ENCODE data around the gene MAP4K2. TPM values are rescaled to one million over a fixed set of nuclear protein-coding genes. Genes with fewer than 3 reads are reported as not detected.

MAP4K2 gene
- total RNA-seq, 4 donors from 2014 or later = 10.2 to 49.1 (median 24.4) TPM

GRCh38 chr11:64796047-64796756, 6.8 kb downstream of the MAP4K2 start:
- Histone ChIP-seq H3K4me3 (no peak overlapping the region), H3K27ac (no peak overlapping the region), H3K27me3 (no peaks in the 10 kb centered on the region), H3K9me3 (no peaks in the 10 kb centered on the region), H3K36me3 (no peaks in the 10 kb centered on the region), H3K4me1 (no peaks in the 10 kb centered on the region)
- no peak for DNase-seq
- TF ChIP-seq, protein P1, sequence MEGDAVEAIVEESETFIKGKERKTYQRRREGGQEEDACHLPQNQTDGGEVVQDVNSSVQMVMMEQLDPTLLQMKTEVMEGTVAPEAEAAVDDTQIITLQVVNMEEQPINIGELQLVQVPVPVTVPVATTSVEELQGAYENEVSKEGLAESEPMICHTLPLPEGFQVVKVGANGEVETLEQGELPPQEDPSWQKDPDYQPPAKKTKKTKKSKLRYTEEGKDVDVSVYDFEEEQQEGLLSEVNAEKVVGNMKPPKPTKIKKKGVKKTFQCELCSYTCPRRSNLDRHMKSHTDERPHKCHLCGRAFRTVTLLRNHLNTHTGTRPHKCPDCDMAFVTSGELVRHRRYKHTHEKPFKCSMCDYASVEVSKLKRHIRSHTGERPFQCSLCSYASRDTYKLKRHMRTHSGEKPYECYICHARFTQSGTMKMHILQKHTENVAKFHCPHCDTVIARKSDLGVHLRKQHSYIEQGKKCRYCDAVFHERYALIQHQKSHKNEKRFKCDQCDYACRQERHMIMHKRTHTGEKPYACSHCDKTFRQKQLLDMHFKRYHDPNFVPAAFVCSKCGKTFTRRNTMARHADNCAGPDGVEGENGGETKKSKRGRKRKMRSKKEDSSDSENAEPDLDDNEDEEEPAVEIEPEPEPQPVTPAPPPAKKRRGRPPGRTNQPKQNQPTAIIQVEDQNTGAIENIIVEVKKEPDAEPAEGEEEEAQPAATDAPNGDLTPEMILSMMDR (IDR thresholded peaks at IDR 0.05) = no peak
- TF ChIP-seq POLR2A (IDR thresholded peaks at IDR 0.05) = no peak
- intact Hi-C loops (cut with DNase I; ENCODE audit: low total_unique reads) = no loop called here

- no peak for DNase-seq
- no peaks in the 10 kb centered on the region for H3K36me3 ChIP-seq
- no peaks in the 10 kb centered on the region for H3K4me1 ChIP-seq
- H3K9me3 ChIP-seq = no peaks in the 10 kb centered on the region
- H3K27ac ChIP-seq = no peak overlapping the region
- intact Hi-C loops (cut with DNase I; ENCODE audit: low total_unique reads) = no loop called here
- no peak overlapping the region for H3K4me3 ChIP-seq
- no peaks in the 10 kb centered on the region for H3K27me3 ChIP-seq
- no peak for TF ChIP-seq POLR2A (IDR thresholded peaks at IDR 0.05)
- TF ChIP-seq, protein P1 (IDR thresholded peaks at IDR 0.05) = no peak
These were observed 8.5 kb downstream of the MAP4K2 start for GRCh38 chr11:64794526-64794925.

DNA sequence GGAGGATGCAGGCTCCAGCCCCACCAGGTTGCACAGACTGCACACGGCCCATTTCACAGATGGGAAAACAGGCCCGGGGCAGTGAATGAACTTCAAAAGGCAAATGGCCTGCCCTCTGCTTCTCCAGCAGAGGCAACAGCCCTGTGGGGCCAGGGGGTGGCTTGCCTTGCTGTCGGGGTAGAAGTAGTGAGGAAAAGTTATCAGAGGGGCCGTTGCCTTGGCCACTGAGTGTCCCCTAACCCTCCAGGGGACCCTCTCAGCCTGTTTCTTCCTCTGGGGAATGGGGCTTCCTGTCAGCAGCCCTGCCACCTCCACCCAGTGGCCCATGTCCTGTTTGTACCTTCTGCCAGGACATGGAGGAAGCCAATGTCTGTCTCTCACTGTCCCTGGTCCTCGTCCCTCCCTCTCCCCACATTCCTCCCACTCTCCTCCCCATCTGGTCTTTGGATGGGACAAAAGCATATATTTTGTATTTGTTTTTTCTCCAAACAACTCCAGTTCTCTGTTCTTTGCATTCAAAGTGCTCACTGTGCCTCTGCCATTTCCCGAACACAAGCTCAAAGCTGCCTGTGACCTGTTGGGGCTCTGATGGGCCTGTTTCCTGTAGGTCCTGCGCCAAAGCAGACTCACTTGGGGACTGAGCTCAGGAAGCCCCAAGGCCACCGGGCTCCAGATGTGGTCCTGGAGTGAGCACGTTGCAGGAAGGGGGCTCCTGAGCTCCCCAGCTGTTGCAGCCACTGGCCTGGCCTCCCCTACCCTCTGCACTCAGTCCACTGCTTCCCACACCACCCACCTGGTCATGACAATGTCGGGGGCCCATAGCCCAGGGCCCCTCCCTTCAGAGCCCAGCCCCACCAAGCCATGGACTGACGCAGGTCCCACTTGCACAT, 9.5 kb downstream of the MAP4K2 start:
- DNase-seq = no peak
- Histone ChIP-seq H3K27ac (no peak overlapping the region), H3K9me3 (no peaks in the 10 kb centered on the region), H3K27me3 (no peaks in the 10 kb centered on the region), H3K4me3 (no peak overlapping the region), H3K36me3 (no peaks in the 10 kb centered on the region), H3K4me1 (no peaks in the 10 kb centered on the region)
- intact Hi-C loops (cut with DNase I; ENCODE audit: low total_unique reads) = no loop called here
- no peak for TF ChIP-seq POLR2A (IDR thresholded peaks at IDR 0.05)
- TF ChIP-seq, protein P1 (IDR thresholded peaks at IDR 0.05) = no peak

DNA sequence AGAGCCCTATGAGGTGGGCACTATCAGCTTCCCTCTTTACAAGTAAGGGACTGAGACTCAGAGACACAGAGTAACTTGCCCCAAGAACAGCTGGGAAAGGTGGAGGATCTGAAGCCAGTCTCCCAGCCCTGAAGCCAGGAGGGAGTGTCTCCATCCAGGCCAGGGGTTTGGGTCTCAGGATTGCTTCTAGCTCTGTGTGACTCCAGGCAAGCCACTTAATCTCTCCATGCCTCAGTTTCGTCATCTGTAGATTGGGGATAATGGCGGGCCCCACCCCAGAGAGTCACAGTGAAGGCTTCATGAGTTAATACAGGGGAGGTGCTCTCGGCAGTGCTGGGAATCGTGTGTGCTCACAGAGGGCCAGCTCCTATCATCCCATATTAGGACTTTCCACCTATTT, 10.5 kb downstream of the MAP4K2 start:
- intact Hi-C loops (cut with DNase I; ENCODE audit: low total_unique reads) = no loop called here
- Histone ChIP-seq H3K4me1 (no peaks in the 10 kb centered on the region), H3K9me3 (no peaks in the 10 kb centered on the region), H3K27me3 (no peaks in the 10 kb centered on the region), H3K4me3 (no peak overlapping the region), H3K27ac (no peak overlapping the region), H3K36me3 (no peaks in the 10 kb centered on the region)
- no peak for DNase-seq
- TF ChIP-seq POLR2A (IDR thresholded peaks at IDR 0.05) = no peak
- TF ChIP-seq, protein P1 (IDR thresholded peaks at IDR 0.05) = no peak

DNA sequence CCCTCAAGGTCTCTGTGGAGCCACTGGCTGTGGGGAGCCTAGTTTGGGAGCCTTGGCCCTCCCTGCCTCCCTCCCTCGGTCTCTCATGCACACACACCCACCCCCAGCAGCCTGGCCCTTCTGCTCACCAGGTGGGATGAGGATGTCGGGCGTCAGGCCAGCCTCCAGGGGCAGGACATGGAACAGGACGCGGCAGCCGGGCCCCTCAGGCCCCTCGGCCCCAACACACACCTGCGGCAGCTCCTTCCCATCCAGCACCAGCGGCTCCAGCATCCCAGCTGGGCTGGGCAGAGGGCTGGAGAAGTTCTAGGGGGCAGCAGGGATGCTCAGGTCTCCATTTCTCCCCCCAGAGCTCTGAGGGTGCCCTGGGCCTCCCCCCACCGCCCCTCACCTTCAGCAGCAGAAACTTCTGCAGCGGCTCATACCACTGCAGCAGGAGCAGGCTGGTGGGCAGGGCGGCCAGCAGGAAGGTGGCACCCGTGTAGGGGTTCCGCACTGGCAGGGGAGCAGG, 11.2 kb downstream of the MAP4K2 start:
- no peak for DNase-seq
- TF ChIP-seq, protein P1 (IDR thresholded peaks at IDR 0.05) = no peak
- TF ChIP-seq POLR2A (IDR thresholded peaks at IDR 0.05) = no peak
- no peak overlapping the region for H3K27ac ChIP-seq
- H3K4me3 ChIP-seq = no peak overlapping the region
- H3K27me3 ChIP-seq = no peaks in the 10 kb centered on the region
- H3K4me1 ChIP-seq = no peaks in the 10 kb centered on the region
- H3K9me3 ChIP-seq = no peaks in the 10 kb centered on the region
- H3K36me3 ChIP-seq = no peaks in the 10 kb centered on the region
- intact Hi-C loops (cut with DNase I; ENCODE audit: low total_unique reads) = no loop called here

Measured in uterus (tissue), 4 donors.